Naive thymus-derived CD8-positive, alpha-beta T cell (primary cell): Measurements from ENCODE around the gene ZCCHC24. TPM values are rescaled to one million over a fixed set of nuclear protein-coding genes. Genes with fewer than 3 reads are reported as not detected.

Source experiments
- ATAC-seq, 2 donors: fragments of 150-1000 bp; cut with Tn5 transposase in 1 of 2; sonication (Bioruptor Pico), chemical (Tn5 transposase) in 1 of 2; 1 replicate in 1 of 2; 2 replicates in 1 of 2; pipeline ENCODE4 v1.10.0; 2021; ENCODE audit warnings: mild to moderate bottlenecking in 2 of 2, moderate library complexity in 2 of 2
- POLR2A ChIA-PET: fragments of 350-600 bp; sonication (Branson Sonifier 250); formaldehyde crosslinking; loops from one replicate; lab custom pipeline; 2021; ENCODE audit warnings: antibody characterized with exemption; lab: Charles Lee
- DNase-seq, 10 donors: peaks; one replicate each; pipeline versions ENCODE4 v3.0.0 to v3.0.0-alpha.2; 2020 to 2022
- H3K27ac Mint-ChIP-seq, 10 donors: one replicate each; pipeline ENCODE4 v1.8.0; 2020 to 2022; ENCODE audit warnings: mild to moderate bottlenecking in 10 of 10, mixed read lengths in 10 of 10, moderate library complexity in 4 of 10, inconsistent platforms in 1 of 10
- H3K27me3 Mint-ChIP-seq, 5 donors: one replicate each; pipeline ENCODE4 v1.8.0; 2021 to 2022; ENCODE audit warnings: mixed read lengths in 5 of 5
- H3K36me3 Mint-ChIP-seq, 3 donors: one replicate each; pipeline ENCODE4 v1.8.0; 2020 to 2022; ENCODE audit warnings: mixed read lengths in 3 of 3, mild to moderate bottlenecking in 2 of 3, inconsistent platforms in 1 of 3
- H3K4me1 Mint-ChIP-seq, 4 donors: one replicate each; pipeline ENCODE4 v1.8.0; 2021 to 2022; ENCODE audit warnings: mixed read lengths in 4 of 4
- H3K4me3 Mint-ChIP-seq, 10 donors: one replicate each; pipeline ENCODE4 v1.8.0; 2020 to 2022; ENCODE audit warnings: mild to moderate bottlenecking in 10 of 10, mixed read lengths in 10 of 10, moderate library complexity in 6 of 10, inconsistent platforms in 1 of 10
- H3K9me3 Mint-ChIP-seq, 9 donors: one replicate each; pipeline ENCODE4 v1.8.0; 2020 to 2022; ENCODE audit warnings: mixed read lengths in 9 of 9, mild to moderate bottlenecking in 3 of 9, inconsistent platforms in 1 of 9, moderate library complexity in 1 of 9
- polyA plus RNA-seq, 3 donors: library from polyadenylated mRNA; unstranded; fragments of 300-500 nt; fragmentation: Illumina TruSeq; gene quantifications; one replicate each; pipeline ENCODE4 v1.2.3, GENCODE V29; 2021
- total RNA-seq, 8 experiments: library from RNA in 2 of 8; stranded (reverse) in 2 of 8; gene quantifications; one replicate each; pipeline ENCODE4 v1.2.3 and lab custom pipeline; 2021 to 2026

Gene ZCCHC24
- total and polyA plus RNA-seq, 5 experiments from 2014 or later = 0.12 to 1.7 (median 0.65) TPM

DNA sequence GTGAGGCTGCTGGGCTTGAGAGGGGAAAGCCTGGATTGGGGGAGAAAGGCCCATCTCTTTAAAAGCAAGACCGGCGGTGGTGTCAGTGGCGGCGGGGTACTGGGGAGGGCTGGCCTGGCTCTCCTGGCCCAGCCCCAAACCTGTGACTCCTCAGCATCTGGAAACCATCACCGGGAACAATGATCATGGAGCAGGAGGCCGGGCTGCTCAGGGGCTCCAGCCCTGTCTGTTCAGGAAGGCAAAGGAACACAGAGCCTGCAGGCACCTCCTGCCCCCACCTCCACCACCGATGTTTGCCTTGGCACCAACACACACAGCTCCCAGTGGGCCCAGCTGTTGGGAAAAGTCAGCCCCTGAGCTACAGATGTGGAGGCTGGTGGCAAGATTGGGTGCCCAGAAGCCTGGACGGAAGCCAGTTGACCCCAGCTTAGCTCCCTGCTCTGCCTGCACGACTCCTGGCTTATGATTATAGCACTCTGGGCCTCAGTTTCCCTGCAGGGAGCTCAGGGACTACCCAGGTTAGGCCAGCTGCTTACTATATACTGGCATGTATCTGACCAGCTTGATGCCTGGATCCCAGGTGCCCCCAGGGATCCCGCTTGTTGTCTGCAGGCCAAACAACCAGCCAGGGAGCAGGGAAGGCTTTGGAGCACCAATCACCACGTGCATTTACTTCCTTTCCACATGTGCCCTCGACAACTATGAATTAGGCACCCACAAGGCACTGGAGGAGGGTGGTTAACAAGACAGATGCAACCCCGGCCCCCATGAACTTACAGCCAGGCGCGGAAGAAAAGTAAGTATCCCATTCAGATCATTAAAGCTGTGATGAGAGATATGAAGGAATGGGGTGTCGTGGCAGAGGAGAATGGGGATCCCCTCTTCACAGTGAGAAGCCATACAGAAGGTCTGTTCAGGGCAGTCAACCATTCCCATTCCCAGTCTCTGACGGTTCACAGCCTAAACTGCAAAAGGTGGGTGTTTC is 37.3 kb downstream of the ZCCHC24 start:
- POLR2A ChIA-PET = no interaction called here
- Mint-ChIP-seq H3K9me3 (no peaks in the 10 kb centered on the region), H3K4me1 (peaks cover 0 to 6% (median 0%) of the 10 kb centered on the region in 4 donors), H3K36me3 (no peaks in the 10 kb centered on the region), H3K27me3 (peaks cover 0 to 3% (median 0%) of the 10 kb centered on the region in 5 donors), H3K4me3 (no peak overlapping the region), H3K27ac (no peak overlapping the region)
- ATAC-seq (no peak), DNase-seq (peak in 1 of 10 donors; percentile 52)

DNA sequence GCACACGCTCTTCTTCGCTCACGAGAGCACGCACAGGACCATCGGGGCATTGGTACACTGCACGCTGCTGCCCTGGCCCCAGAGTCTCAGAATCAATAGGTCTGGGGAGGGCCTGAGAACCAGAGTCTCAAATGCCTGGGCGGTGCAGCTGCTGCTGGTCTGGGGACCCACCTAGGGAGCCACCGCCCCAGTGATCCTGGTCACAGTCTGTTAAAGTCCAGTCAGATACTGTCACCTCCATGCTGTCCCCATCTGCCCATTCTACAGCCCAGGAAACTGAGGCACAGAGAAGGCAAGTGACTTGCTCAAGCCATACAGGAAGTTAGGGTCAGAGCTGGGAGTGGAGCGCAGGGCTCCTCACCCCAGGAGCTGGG is 38.0 kb downstream of the ZCCHC24 start:
- no peak overlapping the region for H3K4me3 Mint-ChIP-seq
- peaks cover 0 to 7% (median 0%) of the 10 kb centered on the region in 5 donors for H3K27me3 Mint-ChIP-seq
- H3K4me1 Mint-ChIP-seq = peaks cover 0 to 2% (median 0%) of the 10 kb centered on the region in 4 donors
- peak in 1 of 10 donors; percentile 16 for DNase-seq
- POLR2A ChIA-PET = no interaction called here
- no peaks in the 10 kb centered on the region for H3K36me3 Mint-ChIP-seq
- no peak for ATAC-seq
- H3K27ac Mint-ChIP-seq = no peak overlapping the region
- H3K9me3 Mint-ChIP-seq = no peaks in the 10 kb centered on the region

DNA sequence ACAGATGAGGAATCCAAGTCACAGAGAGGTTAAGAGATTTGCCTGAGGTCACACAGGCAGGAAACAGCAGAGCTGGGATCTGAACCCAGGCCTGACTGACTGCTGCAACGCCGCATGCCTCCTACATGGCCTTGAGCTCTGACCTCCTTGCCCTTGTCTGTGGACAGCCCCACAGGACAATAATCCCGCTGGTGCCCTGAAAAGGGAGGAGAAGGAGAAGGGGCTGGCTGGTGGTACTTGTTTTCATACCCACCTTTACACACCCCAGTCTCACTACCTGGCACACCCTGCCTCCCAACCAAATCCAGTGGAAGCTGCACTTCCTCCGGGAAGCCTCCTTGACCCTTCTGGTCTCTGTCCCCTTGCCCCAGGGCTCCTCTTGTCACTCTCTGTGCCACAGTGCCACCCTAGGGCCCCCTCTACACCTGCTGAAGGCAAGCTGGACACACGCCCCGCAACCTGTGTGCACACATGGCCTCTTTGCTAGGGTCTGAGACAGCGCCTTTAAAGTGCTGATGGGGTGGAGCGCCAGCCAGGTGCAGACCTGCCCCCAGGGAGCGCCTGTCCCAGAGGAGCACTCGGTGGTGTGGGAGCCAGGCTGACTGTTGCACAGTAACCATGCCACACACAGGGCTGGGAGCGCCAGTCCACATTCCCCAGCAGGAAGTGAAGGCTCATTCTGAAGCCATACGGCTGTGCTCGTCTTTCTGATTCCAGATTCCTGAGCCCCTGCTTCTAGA is 38.6 kb downstream of the ZCCHC24 start:
- Mint-ChIP-seq H3K4me1 (peaks cover 0 to 2% (median 0%) of the 10 kb centered on the region in 4 donors), H3K27ac (no peak overlapping the region), H3K27me3 (peaks cover 0 to 7% (median 0%) of the 10 kb centered on the region in 5 donors), H3K9me3 (no peaks in the 10 kb centered on the region), H3K4me3 (peak overlapping the region in 1 of 10 donors; percentile 56), H3K36me3 (no peaks in the 10 kb centered on the region)
- DNase-seq (peak in 1 of 10 donors; percentile 59), ATAC-seq (no peak)
- POLR2A ChIA-PET = no interaction called here

DNA sequence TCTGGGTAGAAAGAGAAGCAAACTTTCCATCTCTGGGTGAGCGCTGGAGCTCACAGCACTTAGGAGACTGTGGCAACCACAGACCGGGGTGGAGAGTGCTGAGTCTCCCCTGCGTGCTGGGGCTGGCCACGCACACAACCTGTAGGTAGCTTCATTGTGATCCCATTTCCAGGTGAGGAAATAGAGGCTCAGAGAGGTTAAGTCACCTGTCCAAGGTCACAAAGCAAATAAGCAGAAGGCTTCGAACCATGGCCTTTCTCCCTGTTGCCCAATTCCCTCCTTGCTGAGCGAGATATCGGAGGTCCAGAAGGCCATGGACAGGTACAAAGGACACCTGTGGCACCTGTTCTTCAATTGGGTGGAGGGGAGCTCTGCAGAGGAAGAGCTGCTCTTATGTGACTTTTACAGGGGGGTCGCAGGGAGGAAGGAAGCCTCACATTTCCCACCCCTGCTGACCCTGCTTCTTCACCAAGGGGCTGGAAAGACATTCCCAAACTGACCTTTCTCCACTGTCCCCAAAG is 39.4 kb downstream of the ZCCHC24 start:
- DNase-seq (peak in 1 of 10 donors; percentile 16), ATAC-seq (no peak)
- Mint-ChIP-seq H3K27ac (no peak overlapping the region), H3K27me3 (peaks cover 0 to 7% (median 0%) of the 10 kb centered on the region in 5 donors), H3K9me3 (no peaks in the 10 kb centered on the region), H3K4me1 (peaks cover 0 to 2% (median 0%) of the 10 kb centered on the region in 4 donors), H3K4me3 (no peak overlapping the region), H3K36me3 (no peaks in the 10 kb centered on the region)
- POLR2A ChIA-PET = interaction anchor here (0.6 kb wide), 1 partner anchor 868 kb away, joined by 3 read pairs; no protein-coding TSS in a partner anchor

DNA sequence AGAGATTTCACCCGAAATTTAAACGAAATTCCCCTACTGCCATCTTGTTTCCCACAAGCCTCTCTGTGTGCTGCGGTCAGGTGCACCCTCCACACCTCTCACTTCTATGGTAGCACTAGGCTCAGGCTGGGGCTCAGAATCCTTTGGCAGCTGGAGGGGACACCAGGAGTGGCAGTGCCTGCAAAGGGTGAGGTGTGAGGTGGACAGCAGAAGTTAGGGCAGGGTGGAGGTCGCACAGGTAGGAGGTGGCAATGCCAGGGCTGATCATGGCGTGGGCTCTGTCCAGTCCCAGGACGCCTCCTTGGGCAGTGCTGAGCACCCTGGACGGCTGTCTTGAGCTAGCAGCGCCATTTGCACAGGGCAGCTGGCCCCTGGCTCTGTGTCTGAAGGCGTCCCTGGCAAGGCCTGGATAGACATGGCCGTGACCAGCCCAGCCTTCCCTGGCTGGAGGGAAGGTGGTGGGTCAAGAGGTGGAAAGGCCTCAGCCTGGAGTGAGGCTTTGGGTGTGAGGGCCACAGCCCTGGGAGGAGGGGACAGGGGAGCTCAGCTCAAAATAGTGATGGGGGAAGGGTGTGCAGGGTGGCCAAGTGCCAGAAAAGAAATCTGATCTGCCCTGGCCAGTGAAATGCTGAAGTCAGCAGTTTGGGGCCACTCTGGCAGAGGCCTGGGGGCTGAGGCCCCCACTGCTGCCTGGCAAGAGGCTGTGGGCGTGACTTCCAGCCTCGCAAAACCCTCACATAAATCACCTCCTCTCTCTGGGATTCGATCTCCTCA is 40.0 kb downstream of the ZCCHC24 start:
- DNase-seq (peak in 1 of 10 donors; percentile 44), ATAC-seq (no peak)
- no peak overlapping the region for H3K27ac Mint-ChIP-seq
- POLR2A ChIA-PET = interaction anchor here (0.6 kb wide), 1 partner anchor 868 kb away, joined by 3 read pairs; no protein-coding TSS in a partner anchor
- H3K9me3 Mint-ChIP-seq = no peaks in the 10 kb centered on the region
- H3K27me3 Mint-ChIP-seq = peaks cover 0 to 6% (median 0%) of the 10 kb centered on the region in 5 donors
- no peak overlapping the region for H3K4me3 Mint-ChIP-seq
- H3K4me1 Mint-ChIP-seq = peaks cover 0 to 2% (median 0%) of the 10 kb centered on the region in 4 donors
- H3K36me3 Mint-ChIP-seq = no peaks in the 10 kb centered on the region

DNA sequence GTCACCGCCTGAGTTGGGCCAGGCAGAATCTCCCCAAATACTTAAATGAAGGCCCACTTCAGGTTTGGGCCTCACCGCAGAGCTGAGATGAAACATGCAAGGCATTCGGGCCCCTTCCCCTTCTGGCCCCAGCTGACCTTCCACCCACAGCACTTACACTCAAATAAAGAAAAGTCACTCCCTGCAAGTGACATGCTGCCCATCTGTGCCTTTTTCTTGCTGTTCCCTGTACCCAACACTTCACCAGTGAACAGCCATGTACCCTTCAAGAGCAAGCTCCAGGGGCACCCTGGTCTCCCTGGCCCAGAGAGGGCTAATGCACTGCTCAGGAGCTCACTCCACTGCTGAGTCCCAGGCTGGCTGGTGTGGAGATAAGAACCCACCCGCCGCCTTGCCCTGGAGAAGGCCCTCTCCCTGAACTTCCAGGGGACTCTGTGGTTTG is 40.7 kb downstream of the ZCCHC24 start:
- H3K4me1 Mint-ChIP-seq = peaks cover 0 to 4% (median 0%) of the 10 kb centered on the region in 4 donors

DNA sequence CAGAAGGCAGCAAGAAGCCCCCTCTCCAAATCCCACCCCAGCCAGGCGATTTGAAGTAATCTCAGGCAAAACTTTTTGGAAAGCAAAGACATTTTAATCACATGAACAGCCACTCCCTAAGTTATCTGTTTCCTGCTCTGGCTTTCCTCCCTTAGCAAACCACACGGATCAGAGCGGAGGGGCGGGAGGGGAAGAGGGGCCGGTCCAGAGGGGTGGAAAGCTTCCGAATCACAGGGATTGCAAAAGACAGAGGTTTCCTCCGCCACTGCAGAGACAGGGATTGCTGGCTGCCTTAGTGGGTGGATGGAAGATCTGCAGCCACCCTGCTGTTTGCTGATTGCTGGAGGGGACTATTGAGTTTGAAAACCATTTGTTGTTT is 41.2 kb downstream of the ZCCHC24 start:
- ATAC-seq (no peak), DNase-seq (no peak)
- POLR2A ChIA-PET = no interaction called here
- Mint-ChIP-seq H3K4me1 (peaks cover 0 to 7% (median under 1%) of the 10 kb centered on the region in 4 donors), H3K9me3 (no peaks in the 10 kb centered on the region), H3K4me3 (no peak overlapping the region), H3K27ac (no peak overlapping the region), H3K27me3 (peaks cover 0 to 7% (median 0%) of the 10 kb centered on the region in 5 donors), H3K36me3 (no peaks in the 10 kb centered on the region)

More for the DNA sequence above, 40.7 kb downstream of the ZCCHC24 start:
- POLR2A ChIA-PET = no interaction called here
- DNase-seq (peak in 1 of 10 donors; percentile 37), ATAC-seq (no peak)
- H3K27me3 Mint-ChIP-seq = peaks cover 0 to 6% (median 0%) of the 10 kb centered on the region in 5 donors
- no peak overlapping the region for H3K27ac Mint-ChIP-seq
- H3K36me3 Mint-ChIP-seq = no peaks in the 10 kb centered on the region
- H3K4me3 Mint-ChIP-seq = no peak overlapping the region
- no peaks in the 10 kb centered on the region for H3K9me3 Mint-ChIP-seq

DNA sequence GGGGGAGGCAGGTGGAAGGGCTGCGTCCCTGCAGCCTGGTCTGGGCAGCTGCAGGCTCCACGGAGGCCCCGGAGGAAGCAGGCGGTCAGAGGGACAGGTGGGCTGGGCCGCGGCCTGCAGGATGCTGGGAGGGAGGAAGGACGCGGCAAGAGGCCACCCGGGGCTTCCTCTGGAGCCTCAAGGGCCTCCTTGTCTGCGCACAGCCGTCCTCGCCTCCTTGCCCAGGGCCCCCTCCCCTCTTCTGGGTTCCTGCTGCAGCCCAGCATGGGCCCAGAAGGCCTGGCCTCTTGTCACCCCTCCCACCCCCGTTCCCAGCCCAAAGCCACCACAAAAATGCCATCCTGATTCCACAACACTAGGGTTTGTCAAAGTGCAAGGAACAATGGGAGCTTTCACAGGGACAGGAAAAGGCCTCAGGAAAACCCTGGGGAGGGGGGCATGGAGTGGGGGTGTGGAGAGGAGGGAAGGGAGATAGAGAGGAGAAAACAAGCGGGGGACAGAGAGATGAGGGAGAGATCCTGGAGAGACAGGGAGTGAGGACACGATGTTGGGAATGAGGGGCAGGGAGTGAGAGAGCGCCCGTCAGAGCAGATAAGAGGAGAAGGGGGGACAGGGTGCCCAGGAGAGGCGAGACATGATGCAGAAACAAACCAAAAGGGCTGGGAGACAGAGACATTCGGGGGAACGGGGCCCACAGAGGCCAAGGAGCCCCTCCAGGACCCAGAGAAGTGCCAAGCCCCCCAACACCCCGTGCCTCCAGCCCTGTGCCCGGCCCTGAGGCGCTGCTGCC is 41.8 kb downstream of the ZCCHC24 start:
- ATAC-seq (no peak), DNase-seq (peak in 1 of 10 donors; percentile 51)
- POLR2A ChIA-PET = no interaction called here

DNA sequence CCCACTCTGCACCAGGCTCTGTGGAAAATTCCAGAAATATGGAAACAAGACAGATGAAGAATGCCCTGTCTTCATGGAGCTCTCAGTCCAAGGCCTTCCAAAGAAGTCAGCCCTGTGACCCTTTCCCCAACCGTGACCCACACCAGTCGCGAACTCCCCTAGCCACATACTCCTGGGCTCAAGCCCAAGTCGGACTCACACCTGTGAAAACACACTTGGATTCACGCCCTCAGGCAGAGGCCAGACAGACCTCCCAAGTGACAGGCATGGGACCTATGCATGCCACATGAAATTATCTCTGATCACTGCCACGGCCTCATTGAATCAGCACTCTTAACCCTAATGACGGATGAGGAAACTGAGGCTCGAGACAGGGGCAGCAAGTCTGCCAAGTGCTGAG is 42.5 kb downstream of the ZCCHC24 start:
- Mint-ChIP-seq H3K27ac (peak overlapping the region in 1 of 10 donors; percentile 2), H3K4me3 (no peak overlapping the region), H3K9me3 (no peaks in the 10 kb centered on the region), H3K4me1 (peaks cover 0 to 7% (median under 1%) of the 10 kb centered on the region in 4 donors), H3K36me3 (no peaks in the 10 kb centered on the region), H3K27me3 (peaks cover 0 to 7% (median 0%) of the 10 kb centered on the region in 5 donors)
- ATAC-seq = no peak
- POLR2A ChIA-PET = no interaction called here
- DNase-seq = no peak

More for the DNA sequence above, 41.8 kb downstream of the ZCCHC24 start:
- Mint-ChIP-seq H3K36me3 (no peaks in the 10 kb centered on the region), H3K4me1 (peaks cover 0 to 7% (median under 1%) of the 10 kb centered on the region in 4 donors), H3K27me3 (peaks cover 0 to 7% (median 0%) of the 10 kb centered on the region in 5 donors), H3K9me3 (no peaks in the 10 kb centered on the region), H3K4me3 (no peak overlapping the region), H3K27ac (no peak overlapping the region)

DNA sequence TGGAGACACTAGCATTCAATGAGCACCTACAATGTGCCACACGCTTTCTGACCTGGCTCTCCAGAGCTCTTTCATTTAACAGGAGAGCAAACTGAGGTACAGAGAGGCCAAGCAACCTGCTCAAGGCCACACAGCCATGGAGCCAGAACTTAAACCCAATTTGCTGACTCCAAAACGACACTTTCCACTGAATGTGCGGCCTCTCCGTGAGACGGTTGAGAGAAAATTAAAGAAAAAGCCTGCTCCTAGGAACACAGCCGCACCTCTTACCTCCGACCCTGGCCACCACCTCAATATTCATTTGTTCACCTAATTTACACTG is 42.8 kb downstream of the ZCCHC24 start:
- DNase-seq (no peak), ATAC-seq (no peak)
- H3K4me3 Mint-ChIP-seq = no peak overlapping the region
- peaks cover 0 to 7% (median 0%) of the 10 kb centered on the region in 5 donors for H3K27me3 Mint-ChIP-seq
- POLR2A ChIA-PET = no interaction called here
- no peaks in the 10 kb centered on the region for H3K36me3 Mint-ChIP-seq
- H3K4me1 Mint-ChIP-seq = peaks cover 0 to 7% (median 2%) of the 10 kb centered on the region in 4 donors
- no peaks in the 10 kb centered on the region for H3K9me3 Mint-ChIP-seq
- no peak overlapping the region for H3K27ac Mint-ChIP-seq
